H1 (cell line): ENCODE results near the gene TFF2. TPM values are rescaled to one million over a fixed set of nuclear protein-coding genes. Genes with fewer than 3 reads are reported as not detected.

Experiments used
- CTCF ChIA-PET: fragments of 300-600 bp; sonication (Branson Sonifier 250); formaldehyde crosslinking; loops from one replicate; lab custom pipeline; 2021; ENCODE audit not compliant: partially characterized antibody; lab: Charles Lee
- POLR2A ChIA-PET: fragments of 300-600 bp; sonication (Branson Sonifier 250); formaldehyde crosslinking; loops from one replicate; lab custom pipeline; 2021; ENCODE audit warnings: inconsistent platforms; ENCODE audit not compliant: partially characterized antibody; lab: Charles Lee
- DNase-seq, 2 experiments: peaks; one replicate each; pipeline versions ENCODE4 v3.0.0 to v3.0.0-alpha.2; 2010 to 2022; ENCODE audit warnings: low spot score in 2 of 2, low read depth in 1 of 2, mixed read lengths in 1 of 2
- FAIRE-seq: peaks from 2 replicates; lab custom pipeline; 2011; peaks lifted over from hg19 to GRCh38; lab: Jason Lieb, UNC
- H2AFZ ChIP-seq: 2 replicates; pipeline ENCODE4 v1.8.1; 2012; ENCODE audit warnings: low read length, inconsistent platforms
- H2AK5ac ChIP-seq: 2 replicates; pipeline ENCODE4 v1.6.1; 2013; ENCODE audit warnings: low read depth, low read length
- H2BK120ac ChIP-seq: replicated peaks from 2 replicates; pipeline ENCODE3; 2013; ENCODE audit warnings: low read depth, low read length, inconsistent platforms
- H2BK12ac ChIP-seq: 2 replicates; pipeline ENCODE4 v1.6.1; 2013; ENCODE audit warnings: low read depth, low read length
- H2BK15ac ChIP-seq: 2 replicates; pipeline ENCODE4 v1.6.1; 2013; ENCODE audit warnings: low read length
- H2BK20ac ChIP-seq: 2 replicates; pipeline ENCODE4 v1.6.1; 2013; ENCODE audit warnings: low read length
- H2BK5ac ChIP-seq: 2 replicates; pipeline ENCODE4 v1.6.1; 2013; ENCODE audit warnings: low read depth, low read length
- H3K14ac ChIP-seq: 2 replicates; pipeline ENCODE4 v1.6.1; 2013; ENCODE audit warnings: inconsistent platforms; ENCODE audit not compliant: insufficient read length
- H3K18ac ChIP-seq: 2 replicates; pipeline ENCODE4 v1.6.1; 2013; ENCODE audit warnings: low read length; ENCODE audit errors: extremely low read depth
- H3K23ac ChIP-seq: 2 replicates; pipeline ENCODE4 v1.6.1; 2013; ENCODE audit warnings: inconsistent platforms; ENCODE audit not compliant: insufficient read length
- H3K23me2 ChIP-seq: 2 replicates; pipeline ENCODE4 v1.6.1; 2013; ENCODE audit warnings: low read depth, low read length
- H3K27ac ChIP-seq: 2 replicates; pipeline ENCODE4 v1.6.1; 2011; ENCODE audit warnings: low read depth, low read length, inconsistent platforms
- H3K27me3 ChIP-seq, 4 experiments: replicated peaks in 1 of 4; 1 replicate in 1 of 4; 2 replicates in 3 of 4; pipeline versions ENCODE4 v1.6.1 to v1.8.1; 2011 to 2013; ENCODE audit warnings: low read length in 3 of 4, mild to moderate bottlenecking in 3 of 4, inconsistent platforms in 2 of 4, mixed read lengths in 2 of 4, moderate library complexity in 1 of 4; ENCODE audit not compliant: control insufficient read depth in 3 of 4, insufficient read depth in 3 of 4; ENCODE audit errors: extremely low read depth in 1 of 4
- H3K36me3 ChIP-seq, 4 experiments: 2 replicates each; pipeline versions ENCODE4 v1.6.1 to v1.8.1; 2011 to 2013; ENCODE audit warnings: mild to moderate bottlenecking in 4 of 4, low read length in 3 of 4, moderate library complexity in 2 of 4, control low read depth in 1 of 4, inconsistent platforms in 1 of 4; ENCODE audit not compliant: insufficient read depth in 4 of 4, control insufficient read depth in 2 of 4
- H3K4ac ChIP-seq: replicated peaks from 2 replicates; pipeline ENCODE3; 2013; ENCODE audit warnings: low read length, low read depth, mixed read lengths, inconsistent platforms; ENCODE audit not compliant: insufficient read length
- H3K4me1 ChIP-seq, 4 experiments: replicated peaks in 1 of 4; 1 replicate in 1 of 4; 2 replicates in 3 of 4; pipeline versions ENCODE4 v1.6.1 to v1.8.1; 2011 to 2013; ENCODE audit warnings: low read length in 3 of 4, inconsistent platforms in 2 of 4, mixed read lengths in 1 of 4; ENCODE audit not compliant: insufficient read depth in 4 of 4, control insufficient read depth in 3 of 4
- H3K4me2 ChIP-seq, 2 experiments: 2 replicates each; pipeline versions ENCODE4 v1.6.1 to v1.8.1; 2011 to 2013; ENCODE audit warnings: low read depth in 2 of 2, low read length in 2 of 2, control low read depth in 1 of 2, inconsistent platforms in 1 of 2, mild to moderate bottlenecking in 1 of 2; ENCODE audit not compliant: insufficient read depth in 1 of 2
- H3K4me3 ChIP-seq, 4 experiments: fragments of 200-600, 300-600 bp in 1 of 4; sonication (generic), shearing (Covaris generic), sonication (Bioruptor Twin) in 1 of 4; 2 replicates each; pipeline versions ENCODE4 v1.5.1 to v1.8.1; 2011 to 2016; ENCODE audit warnings: low read length in 4 of 4, low read depth in 3 of 4, control low read depth in 2 of 4, inconsistent platforms in 2 of 4, mild to moderate bottlenecking in 2 of 4, mixed read lengths in 1 of 4, moderate library complexity in 1 of 4; ENCODE audit not compliant: insufficient read depth in 2 of 4; ENCODE audit errors: extremely low read depth in 1 of 4
- H3K56ac ChIP-seq: replicated peaks from 2 replicates; pipeline ENCODE3; 2013; ENCODE audit warnings: low read depth, mild to moderate bottlenecking, mixed read lengths, low read length, inconsistent platforms; ENCODE audit not compliant: insufficient read length
- H3K79me1 ChIP-seq: 2 replicates; pipeline ENCODE4 v1.6.1; 2013; ENCODE audit warnings: low read depth, low read length, control low read depth
- H3K79me2 ChIP-seq, 2 experiments: 2 replicates each; pipeline versions ENCODE4 v1.6.1 to v1.8.1; 2012 to 2013; ENCODE audit warnings: low read length in 2 of 2, mild to moderate bottlenecking in 2 of 2, inconsistent platforms in 1 of 2; ENCODE audit not compliant: insufficient read depth in 2 of 2, control insufficient read depth in 1 of 2
- H3K9ac ChIP-seq, 4 experiments: replicated peaks in 1 of 4; 1 replicate in 1 of 4; 2 replicates in 3 of 4; pipeline versions ENCODE4 v1.6.1 to v1.8.1; 2011 to 2013; ENCODE audit warnings: low read depth in 3 of 4, low read length in 3 of 4, control low read depth in 2 of 4, mild to moderate bottlenecking in 2 of 4, moderate library complexity in 2 of 4, inconsistent platforms in 1 of 4; ENCODE audit errors: extremely low read depth in 1 of 4
- H3K9me3 ChIP-seq, 2 experiments: 2 replicates each; pipeline versions ENCODE4 v1.6.1 to v1.8.1; 2012 to 2013; ENCODE audit warnings: mild to moderate bottlenecking in 2 of 2, moderate library complexity in 2 of 2, control low read depth in 1 of 2, inconsistent platforms in 1 of 2, low read depth in 1 of 2, low read length in 1 of 2, mixed read lengths in 1 of 2; ENCODE audit not compliant: insufficient read depth in 2 of 2
- H4K20me1 ChIP-seq, 2 experiments: replicated peaks in 1 of 2; 2 replicates each; pipeline versions ENCODE3 to v1.8.1; 2011 to 2013; ENCODE audit warnings: inconsistent platforms in 2 of 2, low read length in 2 of 2, mild to moderate bottlenecking in 1 of 2; ENCODE audit not compliant: insufficient read depth in 2 of 2, control insufficient read depth in 1 of 2
- H4K5ac ChIP-seq: 2 replicates; pipeline ENCODE4 v1.6.1; 2013; ENCODE audit warnings: low read length, low read depth, mixed read lengths, inconsistent platforms; ENCODE audit not compliant: insufficient read length
- H4K8ac ChIP-seq: 2 replicates; pipeline ENCODE4 v1.8.0; 2013; ENCODE audit warnings: mild to moderate bottlenecking, moderate library complexity, low read length, inconsistent platforms; ENCODE audit not compliant: insufficient read depth; ENCODE audit errors: extremely low read depth
- H4K91ac ChIP-seq: replicated peaks from 2 replicates; pipeline ENCODE3; 2013; ENCODE audit warnings: low read length, mixed read lengths, inconsistent platforms; ENCODE audit not compliant: insufficient read length
- BCL11A ChIP-seq, 2 experiments: IDR thresholded peaks; one replicate each; pipeline ENCODE4 v1.6.1; 2011; ENCODE audit warnings: low read depth in 2 of 2, low read length in 2 of 2, mild to moderate bottlenecking in 2 of 2
- EGR1 ChIP-seq: IDR thresholded peaks from 2 replicates; pipeline ENCODE4 v1.6.1; 2011; ENCODE audit warnings: low read depth, low read length, borderline replicate concordance
- FOSL1 ChIP-seq: IDR thresholded peaks from 2 replicates; pipeline ENCODE4 v1.6.1; 2011; ENCODE audit warnings: mild to moderate bottlenecking, low read depth, low read length, moderate library complexity; ENCODE audit not compliant: insufficient read depth
- GTF2F1 ChIP-seq: IDR thresholded peaks from 2 replicates; pipeline ENCODE4 v1.6.1; 2012; ENCODE audit warnings: low read depth, low read length, improper control_type of control experiment, borderline replicate concordance
- KDM1A ChIP-seq: fragments of 200-600, 300-600 bp; sonication (generic); IDR thresholded peaks from 2 replicates; pipeline ENCODE4 v1.7.1; 2016; ENCODE audit warnings: mild to moderate bottlenecking, low read length, borderline replicate concordance
- PHF8 ChIP-seq: fragments of 200-600 bp; sonication (generic); conservative IDR thresholded peaks from 2 replicates; pipeline ENCODE4 v1.7.1; 2012; ENCODE audit warnings: low read depth, mild to moderate bottlenecking, inconsistent platforms, low read length, moderate library complexity
- TAF7 ChIP-seq: optimal IDR thresholded peaks from 2 replicates; pipeline ENCODE3; 2011; ENCODE audit warnings: low read depth, mild to moderate bottlenecking, inconsistent platforms, low read length, moderate library complexity, borderline replicate concordance
- WGBS, 2 experiments: shearing (Covaris generic) in 1 of 2; methylation state at CpG; one replicate each; pipeline versions ENCODE4 v1.1.6 to v1.1.7; 2013 to 2015; ENCODE audit warnings: low lambda C conversion rate in 2 of 2, mixed read lengths in 2 of 2, inconsistent platforms in 1 of 2, low coverage in 1 of 2, missing lambda C conversion rate in 1 of 2; ENCODE audit not compliant: insufficient replicate concordance in 2 of 2, insufficient coverage in 1 of 2, insufficient read length in 1 of 2; ENCODE audit errors: extremely low coverage in 1 of 2, missing lambda C conversion rate in 1 of 2; 5-methylcytosine and 5-hydroxymethylcytosine counted together
- polyA plus RNA-seq, 7 experiments: library from polyadenylated mRNA; depleted of rRNA in 3 of 7; stranded (reverse) in 5 of 7; unstranded in 2 of 7; fragments of >200 nt in 5 of 7; fragments of 200-250 nt in 2 of 7; gene quantifications; 1 replicate in 5 of 7; 2 replicates in 1 of 7; 4 replicates in 1 of 7; pipeline versions ENCODE4 v1.2.1 to v1.2.3, GENCODE V29; 2011 to 2013; ENCODE audit warnings: missing spikeins in 2 of 7, mixed read lengths in 2 of 7
- total RNA-seq: library from RNA; stranded (reverse); fragmentation: NEBNext Ultra II Directional; extraction: Animal tissue kit (Norgen Biotek cat#: 25700); gene quantifications from 2 replicates; pipeline ENCODE4 v1.2.1, GENCODE V29; 2021

The TFF2 gene
- total and polyA plus RNA-seq, 2 of the 8 experiments (the other 6 are each of a cell fraction or from before 2014, with no cell fraction given), result not detected

DNA sequence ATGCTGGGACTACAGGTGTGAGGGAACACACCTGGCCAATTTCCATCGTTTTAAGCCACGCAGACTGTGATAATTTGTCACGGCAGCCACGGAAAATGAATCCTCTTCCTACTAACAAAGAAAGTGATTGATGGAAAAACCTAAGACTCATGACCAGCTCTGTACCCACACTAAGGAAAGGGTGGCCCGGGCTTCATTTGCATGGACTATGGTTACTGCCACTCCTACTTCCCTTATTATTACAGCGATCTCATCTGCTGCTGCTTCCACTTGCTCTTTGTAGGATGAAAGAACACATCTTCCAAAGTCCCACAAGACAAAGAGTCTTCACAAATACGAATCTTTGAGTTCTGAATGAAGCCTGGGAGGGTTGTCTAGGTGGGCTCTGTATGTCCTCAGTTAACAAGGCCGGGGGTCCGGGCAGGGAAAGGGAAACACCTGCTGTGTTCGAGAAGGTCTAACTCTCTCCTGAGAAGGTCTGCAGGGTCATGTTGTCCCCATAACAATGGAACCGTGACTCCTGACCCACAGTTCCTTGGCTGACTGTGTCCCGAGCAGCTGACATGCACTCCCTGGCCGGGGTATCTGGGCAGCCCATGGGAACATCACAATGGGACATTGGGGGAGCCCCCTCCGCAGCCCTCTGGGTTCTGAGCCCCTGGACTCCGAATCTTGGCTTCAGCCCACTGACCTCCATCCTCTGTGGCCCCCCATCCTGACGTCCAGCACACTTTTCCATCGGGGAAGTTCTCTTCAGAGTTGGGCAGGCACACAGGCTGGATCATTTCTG is 28.8 kb upstream of the TFF2 start:
- H3K9me3 ChIP-seq, result no peaks in the 10 kb centered on the region
- no peak overlapping the region for H3K4me3 ChIP-seq
- no peak overlapping the region for H2AK5ac ChIP-seq
- H3K18ac ChIP-seq, result no peak overlapping the region
- no peaks in the 10 kb centered on the region for H3K36me3 ChIP-seq
- 88% methylated on average over 16 of the region's 17 CpGs; no CpG with 5 or more reads in 1 of the 2 experiments for WGBS, 2 experiments
- H3K79me1 ChIP-seq, result no peaks in the 10 kb centered on the region; the same call in 1 of the 2 replicates
- no peak overlapping the region for H4K5ac ChIP-seq
- no peak overlapping the region for H2BK15ac ChIP-seq
- no peak overlapping the region for H3K4me2 ChIP-seq
- no peak overlapping the region for H2BK12ac ChIP-seq
- H3K4ac ChIP-seq, result no peak overlapping the region
- no peak overlapping the region for H3K27ac ChIP-seq
- H4K91ac ChIP-seq, result no peak overlapping the region
- H2BK20ac ChIP-seq, result no peak overlapping the region
- no peak overlapping the region for H3K23ac ChIP-seq
- FAIRE-seq (no peak), DNase-seq (no peak)
- no peak overlapping the region for H3K14ac ChIP-seq
- no peak overlapping the region for H2BK5ac ChIP-seq
- H3K27me3 ChIP-seq, result no peaks in the 10 kb centered on the region; a peak in 1 of 7 replicates
- H3K56ac ChIP-seq, result no peak overlapping the region
- peaks cover 0 to 7% (median 0%) of the 10 kb centered on the region in 4 experiments; a peak in 5 of 7 replicates for H3K4me1 ChIP-seq
- H3K79me2 ChIP-seq, result no peaks in the 10 kb centered on the region
- H3K9ac ChIP-seq, result no peak overlapping the region
- TF ChIP-seq BCL11A (IDR thresholded peaks at IDR 0.05; ENCODE audit: low read depth in 2 of 2, low read length in 2 of 2) (no peak), PHF8 (no peak), GTF2F1 (no peak), EGR1 (no peak), KDM1A (no peak), FOSL1 (no peak), TAF7 (no peak)
- H2AFZ ChIP-seq, result no peak overlapping the region
- no peaks in the 10 kb centered on the region for H3K23me2 ChIP-seq
- peaks cover 0 to 3% of the 10 kb centered on the region in 2 experiments for H4K20me1 ChIP-seq
- POLR2A ChIA-PET, result no interaction called here
- H4K8ac ChIP-seq, result no peak overlapping the region
- CTCF ChIA-PET, result interaction anchor here (1.4 to 3.2 kb wide), 4 partner anchors 12 to 70 kb away, joined by 4 to 16 read pairs (median 9); partner anchors contain the start of gene TFF1
- H2BK120ac ChIP-seq, result no peak overlapping the region
